Muscle of leg (tissue), 16 donors: ENCODE measurements around the gene BRPF3. TPM values are rescaled to one million over a fixed set of nuclear protein-coding genes. Genes with fewer than 3 reads are reported as not detected.

Experiments
- DNase-seq: peaks from one replicate; pipeline ENCODE4 v3.0.0; 2013
- H3K27ac ChIP-seq: one replicate; pipeline ENCODE4 v1.5.1; 2013; ENCODE audit warnings: mild to moderate bottlenecking, low read length, control low read depth
- H3K27me3 ChIP-seq: one replicate; pipeline ENCODE4 v1.6.1; 2013; ENCODE audit warnings: low read length; ENCODE audit not compliant: control insufficient read depth, insufficient read depth
- H3K36me3 ChIP-seq: one replicate; pipeline ENCODE4 v1.6.1; 2013; ENCODE audit warnings: low read length; ENCODE audit not compliant: control insufficient read depth, insufficient read depth
- H3K4me1 ChIP-seq: one replicate; pipeline ENCODE4 v1.6.1; 2013; ENCODE audit warnings: low read length; ENCODE audit not compliant: control insufficient read depth, insufficient read depth
- H3K4me3 ChIP-seq: one replicate; pipeline ENCODE4 v1.5.1; 2013; ENCODE audit warnings: low read length, control low read depth
- H3K9me3 ChIP-seq: replicated peaks from 2 replicates; pipeline ENCODE4 v1.6.1; 2013; ENCODE audit warnings: low read depth, low read length; ENCODE audit not compliant: control insufficient read depth
- WGBS: methylation state at CpG from one replicate; pipeline ENCODE4 v1.1.5; 2013; ENCODE audit warnings: missing lambda C conversion rate; ENCODE audit not compliant: insufficient coverage; 5-methylcytosine and 5-hydroxymethylcytosine counted together
- long read RNA-seq, 11 donors: transcript quantifications; one replicate each; lab custom pipeline, GENCODE V29; 2026
- polyA plus RNA-seq, 8 donors: library from polyadenylated mRNA; unstranded; fragments of 120-200 nt; gene quantifications; one replicate each; pipeline versions ENCODE4 v1.2.1 to v1.2.3, GENCODE V29; 2013; ENCODE audit warnings: inconsistent platforms in 1 of 8, low replicate concordance in 1 of 8; ENCODE audit not compliant: insufficient read length in 8 of 8, insufficient read depth in 1 of 8
- total RNA-seq: library from RNA; stranded (reverse); fragments of 120-200 nt; gene quantifications from one replicate; pipeline ENCODE4 v1.2.4, GENCODE V29; 2013

BRPF3 gene
- total RNA-seq (10.1 TPM), polyA plus RNA-seq (10 to 100 TPM; 19.7 to 32.3 (median 25.2) TPM)
- long read RNA-seq, donor 1 = 0 reads
- long read RNA-seq, donor 2 = 0 reads
- long read RNA-seq, donor 3, full-length matches to known transcripts = 3 of 3 reads
- long read RNA-seq, donor 3, partial matches to known transcripts = 0 of 3 reads
- long read RNA-seq, donor 3, other reads (novel, unspliced or antisense) = 0 of 3 reads
- long read RNA-seq, donor 4 = 0 reads
- long read RNA-seq, donor 5, full-length matches to known transcripts = 1 of 22 reads
- long read RNA-seq, donor 5, partial matches to known transcripts = 21 of 22 reads
- long read RNA-seq, donor 5, other reads (novel, unspliced or antisense) = 0 of 22 reads
- long read RNA-seq, donor 6, full-length matches to known transcripts = 1 of 1 reads
- long read RNA-seq, donor 6, partial matches to known transcripts = 0 of 1 reads
- long read RNA-seq, donor 6, other reads (novel, unspliced or antisense) = 0 of 1 reads
- long read RNA-seq, donor 7, full-length matches to known transcripts = 2 of 2 reads
- long read RNA-seq, donor 7, partial matches to known transcripts = 0 of 2 reads
- long read RNA-seq, donor 7, other reads (novel, unspliced or antisense) = 0 of 2 reads
- long read RNA-seq, donor 8, partial matches to known transcripts = 5 of 6 reads
- long read RNA-seq, donor 8, other reads (novel, unspliced or antisense) = 0 of 6 reads
- long read RNA-seq, donor 9, partial matches to known transcripts = 5 of 5 reads
- long read RNA-seq, donor 9, other reads (novel, unspliced or antisense) = 0 of 5 reads
- long read RNA-seq, donor 10, partial matches to known transcripts = 7 of 8 reads
- long read RNA-seq, donor 10, other reads (novel, unspliced or antisense) = 0 of 8 reads
- long read RNA-seq, donor 11, partial matches to known transcripts = 14 of 14 reads
- long read RNA-seq, donor 11, other reads (novel, unspliced or antisense) = 0 of 14 reads

DNA sequence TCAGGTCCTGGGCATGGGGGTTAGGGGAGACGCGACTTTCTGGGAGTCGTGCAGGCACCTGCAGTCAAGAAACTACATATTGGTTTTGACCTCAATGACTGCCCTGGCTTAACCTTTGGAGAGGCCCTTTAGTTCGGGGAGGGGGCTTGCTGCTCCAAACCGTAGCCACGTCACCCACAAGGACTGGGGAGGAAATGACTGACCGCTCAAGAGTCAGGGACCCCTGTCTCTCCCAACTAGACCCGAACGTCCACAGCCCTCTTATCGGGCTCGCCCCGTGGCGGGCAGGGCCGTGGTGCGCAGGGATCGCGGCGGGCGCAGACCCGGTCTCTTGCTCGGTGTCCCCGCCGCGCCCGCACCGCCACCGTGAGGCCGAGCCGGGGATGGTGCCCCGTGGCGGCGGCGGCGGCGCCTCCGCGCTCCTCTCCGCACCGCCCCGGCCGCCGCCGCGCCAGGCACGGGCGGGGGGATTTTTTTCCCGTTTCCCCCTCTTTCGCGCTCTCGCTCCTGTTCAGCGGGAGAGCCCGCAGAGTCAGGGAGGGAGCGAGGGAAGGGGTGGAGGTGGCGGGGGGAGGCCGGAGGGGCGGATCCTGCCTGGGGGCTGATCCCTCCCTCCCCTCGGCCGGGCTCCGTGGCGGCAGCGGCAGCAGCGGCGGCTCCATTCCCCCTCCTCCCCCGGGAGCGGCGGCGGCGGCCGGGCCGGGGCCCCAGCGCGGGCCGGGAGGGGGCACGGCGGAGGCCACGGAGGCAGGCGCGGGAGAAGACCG is at the start of gene BRPF3:
Gene BRPF3, plus strand, starts transcription at position 632 of the 767 bp plus-strand sequence. CDS start 3,579 bp downstream, outside the sequence.
- Histone ChIP-seq H3K9me3 (no peaks in the 10 kb centered on the region), H3K4me3 (peak within 1 kb of the TSS; percentile 67), H3K27me3 (no peaks in the 10 kb centered on the region), H3K27ac (peak within 1 kb of the TSS; percentile 95), H3K4me1 (peaks cover 9% of the 10 kb centered on the region), H3K36me3 (peaks cover 21% of the 10 kb centered on the region)
- DNase-seq = peak; percentile 93
- under 1% methylated on average over 55 of the region's 79 CpGs for WGBS

DNA sequence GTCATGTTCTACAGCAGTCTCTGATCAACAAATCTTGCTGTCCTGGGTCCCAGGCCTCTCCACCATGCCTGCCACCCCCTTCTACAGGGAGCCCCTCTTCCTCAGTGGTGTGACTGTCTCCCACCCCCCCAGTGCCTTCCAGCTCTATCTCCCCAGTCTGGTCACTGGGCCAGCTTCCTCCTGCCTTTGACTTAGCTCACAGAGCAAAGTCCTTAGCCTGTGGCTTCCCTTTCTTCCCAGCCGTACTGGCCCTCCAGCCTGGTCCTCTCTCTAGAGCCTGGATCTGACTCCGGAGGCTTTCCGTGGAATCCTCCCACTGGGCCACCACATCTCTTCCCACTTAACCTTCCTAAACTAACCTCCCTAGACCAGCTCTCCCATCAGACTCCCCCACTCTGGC is 49.2 kb upstream of the BRPF3 start:
- Histone ChIP-seq H3K4me3 (no peak overlapping the region), H3K4me1 (peaks cover 4% of the 10 kb centered on the region), H3K9me3 (no peaks in the 10 kb centered on the region), H3K36me3 (no peaks in the 10 kb centered on the region), H3K27me3 (no peaks in the 10 kb centered on the region), H3K27ac (no peak overlapping the region)
- 85% methylated on average over 3 of the region's 3 CpGs for WGBS
- DNase-seq = no peak

DNA sequence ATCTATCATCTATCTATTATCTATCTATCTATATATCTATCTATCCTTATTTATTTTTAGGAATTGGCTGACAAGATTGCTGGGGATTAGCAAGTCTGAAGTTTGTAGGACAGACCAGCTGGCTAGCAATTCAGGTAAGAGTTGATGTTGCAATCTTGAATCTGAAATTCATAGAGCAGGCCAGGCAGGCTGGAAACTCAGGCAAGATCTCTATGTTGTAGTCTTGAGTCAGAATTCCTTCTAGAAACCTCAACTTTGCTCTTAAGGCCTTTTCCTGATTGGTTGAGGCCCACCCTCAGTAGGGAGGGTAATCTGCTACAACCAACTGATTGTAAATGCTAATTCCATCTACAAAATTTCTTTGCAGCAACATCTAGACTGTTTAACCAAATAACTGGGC is 47.1 kb upstream of the BRPF3 start:
- Histone ChIP-seq H3K4me3 (no peak overlapping the region), H3K9me3 (peaks cover 2% of the 10 kb centered on the region), H3K27ac (no peak overlapping the region), H3K36me3 (no peaks in the 10 kb centered on the region), H3K4me1 (peaks cover 4% of the 10 kb centered on the region), H3K27me3 (no peaks in the 10 kb centered on the region)
- DNase-seq = no peak

DNA sequence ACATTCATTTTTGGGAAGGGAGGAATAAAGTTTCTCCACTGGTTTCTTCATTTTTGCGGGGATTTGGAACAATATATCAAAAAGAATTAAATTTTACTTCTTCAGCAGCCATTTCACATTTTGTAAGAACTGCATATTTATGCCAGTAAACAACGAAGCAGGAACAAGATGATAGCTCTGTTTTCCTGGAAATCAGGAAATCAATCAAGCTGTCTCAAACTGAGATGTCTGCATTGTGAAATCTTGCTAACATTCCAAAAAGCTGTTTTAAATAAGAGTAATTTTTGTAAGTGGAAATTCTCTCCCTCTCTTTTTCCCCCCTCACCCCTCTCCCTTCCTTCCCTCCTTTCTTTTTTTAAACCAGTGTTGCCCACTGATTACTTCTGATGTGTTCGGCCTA is 46.3 kb upstream of the BRPF3 start:
- Histone ChIP-seq H3K9me3 (peaks cover 2% of the 10 kb centered on the region), H3K4me1 (peaks cover 4% of the 10 kb centered on the region), H3K4me3 (no peak overlapping the region), H3K27me3 (no peaks in the 10 kb centered on the region), H3K27ac (no peak overlapping the region), H3K36me3 (no peaks in the 10 kb centered on the region)
- peak; percentile 33 for DNase-seq
- no CpG with 5 or more reads among the region's 3 CpGs for whole genome bisulfite sequencing

DNA sequence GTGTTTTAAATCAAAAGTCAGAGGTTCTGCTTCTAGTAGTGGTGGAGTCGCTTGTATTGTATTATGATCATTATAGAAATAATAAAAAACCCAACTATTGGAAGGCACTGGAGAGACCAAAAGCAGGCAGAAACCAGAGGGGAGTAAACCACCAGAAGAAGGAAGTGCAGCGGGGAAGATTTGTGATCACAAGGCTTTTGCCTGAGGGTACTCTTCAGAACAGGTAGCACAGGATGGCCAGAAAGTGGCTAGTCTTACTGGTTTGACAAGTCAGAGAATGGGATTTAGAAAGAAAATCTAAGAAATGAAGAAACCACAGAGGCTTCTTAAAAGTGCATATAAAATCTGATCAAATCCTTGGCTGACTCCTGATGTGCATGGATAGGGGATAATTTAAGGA is 42.3 kb upstream of the BRPF3 start:
- H3K4me3 ChIP-seq = no peak overlapping the region
- no peaks in the 10 kb centered on the region for H3K36me3 ChIP-seq
- DNase-seq = no peak
- H3K9me3 ChIP-seq = peaks cover 2% of the 10 kb centered on the region
- no peaks in the 10 kb centered on the region for H3K4me1 ChIP-seq
- no peak overlapping the region for H3K27ac ChIP-seq
- WGBS = 100% methylated on average over 1 of the region's 2 CpGs
- H3K27me3 ChIP-seq = no peaks in the 10 kb centered on the region

DNA sequence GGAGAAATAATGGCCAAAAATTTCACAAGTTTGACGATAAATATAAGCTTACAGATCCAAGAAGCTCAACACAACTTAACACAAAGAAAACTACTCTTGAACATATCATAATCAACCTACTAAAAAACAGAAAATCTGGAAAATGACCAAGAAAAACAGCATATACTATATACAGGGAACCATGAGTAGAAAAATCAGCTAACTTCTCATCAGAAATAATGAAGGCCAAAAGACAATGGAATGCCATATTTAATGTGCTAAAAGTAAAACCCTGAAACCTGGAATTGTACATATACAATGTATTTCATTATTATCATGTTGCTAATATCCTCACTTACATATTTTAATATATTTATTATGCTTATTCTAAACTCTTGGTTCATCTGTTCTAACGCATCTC is 40.9 kb upstream of the BRPF3 start:
- H3K27me3 ChIP-seq = no peaks in the 10 kb centered on the region
- H3K36me3 ChIP-seq = no peaks in the 10 kb centered on the region
- no peak overlapping the region for H3K4me3 ChIP-seq
- WGBS = no CpG with 5 or more reads among the region's 2 CpGs
- H3K27ac ChIP-seq = no peak overlapping the region
- no peak for DNase-seq
- peaks cover 2% of the 10 kb centered on the region for H3K9me3 ChIP-seq
- H3K4me1 ChIP-seq = no peaks in the 10 kb centered on the region

DNA sequence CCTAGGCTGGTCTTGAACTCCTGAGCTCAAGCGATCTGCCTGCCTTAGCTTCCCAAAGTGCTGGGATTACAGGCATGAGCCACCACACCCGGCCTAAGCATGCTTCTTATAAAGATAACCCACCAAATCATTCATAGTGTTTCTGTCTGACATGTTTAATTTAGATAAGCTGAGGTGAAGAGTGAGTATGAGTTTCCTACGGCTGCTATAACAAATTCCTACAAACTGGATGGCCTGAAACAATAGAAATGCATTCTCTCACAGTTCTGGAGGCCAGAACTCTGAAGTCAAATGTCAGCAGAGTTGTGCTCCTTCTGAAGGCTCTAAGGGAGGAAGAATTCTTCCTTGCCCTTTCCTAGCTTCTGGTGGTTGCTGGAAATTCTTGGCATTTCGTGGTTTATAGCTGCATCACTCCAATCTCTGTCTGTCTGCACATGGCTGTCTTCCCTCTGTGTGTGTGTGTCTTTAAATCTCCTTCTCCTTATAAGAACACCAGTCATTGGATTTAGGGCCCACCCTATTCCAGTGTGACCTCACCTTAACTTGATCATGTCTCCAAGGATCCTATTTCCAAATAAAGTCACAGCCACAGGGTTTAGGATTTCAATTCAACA is 36.3 kb upstream of the BRPF3 start:
- Histone ChIP-seq H3K27ac (no peak overlapping the region), H3K27me3 (no peaks in the 10 kb centered on the region), H3K4me1 (no peaks in the 10 kb centered on the region), H3K4me3 (no peak overlapping the region), H3K9me3 (no peaks in the 10 kb centered on the region), H3K36me3 (no peaks in the 10 kb centered on the region)
- DNase-seq = no peak
- WGBS = no CpG with 5 or more reads among the region's 4 CpGs

DNA sequence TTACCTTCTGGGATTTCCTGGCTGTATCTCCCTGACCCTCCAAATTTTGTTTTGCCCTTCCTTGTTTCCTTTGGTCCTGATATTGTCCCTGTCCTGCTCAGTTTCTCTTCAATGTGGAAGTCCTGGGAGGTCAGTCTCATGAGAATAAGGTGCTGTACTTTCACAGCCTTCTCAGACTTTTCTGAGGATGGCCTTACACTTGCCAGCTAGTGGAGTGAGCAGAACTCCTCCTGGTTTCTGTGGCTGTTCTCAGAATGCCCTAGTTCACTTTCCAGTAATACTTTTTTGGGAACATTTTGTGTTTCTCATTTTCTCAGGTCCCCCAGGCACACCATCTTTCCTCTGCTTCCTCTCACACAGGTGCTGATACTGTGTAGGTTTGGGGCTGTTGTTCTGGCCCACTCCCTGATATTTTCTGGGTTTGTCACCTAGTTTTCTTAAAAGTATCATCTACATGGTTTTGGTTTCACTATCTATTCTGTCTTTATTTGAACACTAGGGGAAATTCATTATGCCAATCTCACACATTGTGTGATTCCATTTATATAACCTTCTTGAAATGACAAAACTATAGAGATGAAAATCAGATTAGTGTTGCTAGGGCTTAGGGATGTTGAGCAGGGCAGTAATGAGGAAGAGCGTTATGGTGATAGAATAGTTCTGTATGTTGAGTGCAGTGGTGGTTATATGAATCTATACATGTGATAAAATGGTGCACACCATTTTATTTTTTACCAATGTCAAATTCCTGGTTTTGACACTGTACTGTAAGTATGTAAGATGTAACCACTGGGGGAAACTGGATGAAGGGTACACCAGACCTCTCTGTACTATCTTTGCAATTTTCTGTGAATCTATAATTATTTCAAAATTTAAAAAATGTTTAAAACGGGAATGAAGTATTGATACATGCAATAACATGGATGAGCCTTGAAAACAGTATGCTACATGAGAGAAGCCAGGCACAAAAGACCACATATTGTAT is 27.2 kb upstream of the BRPF3 start:
- no peak overlapping the region for H3K4me3 ChIP-seq
- DNase-seq = no peak
- H3K4me1 ChIP-seq = no peaks in the 10 kb centered on the region
- no peak overlapping the region for H3K27ac ChIP-seq
- no CpG with 5 or more reads among the region's 2 CpGs for WGBS
- H3K9me3 ChIP-seq = no peaks in the 10 kb centered on the region
- H3K27me3 ChIP-seq = no peaks in the 10 kb centered on the region
- H3K36me3 ChIP-seq = no peaks in the 10 kb centered on the region

DNA sequence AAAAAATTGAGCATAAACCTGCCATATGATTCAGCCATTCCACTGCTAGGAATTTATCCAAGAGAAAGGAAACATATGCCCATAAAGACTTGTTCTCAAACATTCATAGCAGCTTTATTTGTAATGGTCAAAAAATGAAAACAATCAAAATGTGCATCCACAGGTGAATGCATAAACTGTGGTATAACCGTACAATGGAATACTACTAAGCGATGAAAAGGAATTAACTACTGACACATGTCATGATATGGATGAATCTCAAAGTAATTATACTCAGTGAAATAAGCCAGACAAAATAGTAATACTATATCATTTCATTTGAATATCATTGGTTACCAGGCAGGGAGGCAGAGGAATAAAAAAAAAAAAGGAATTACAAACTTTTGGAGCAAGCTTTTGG is 25.8 kb upstream of the BRPF3 start:
- no peaks in the 10 kb centered on the region for H3K27me3 ChIP-seq
- no peaks in the 10 kb centered on the region for H3K9me3 ChIP-seq
- no peak overlapping the region for H3K27ac ChIP-seq
- DNase-seq = no peak
- no peaks in the 10 kb centered on the region for H3K36me3 ChIP-seq
- H3K4me3 ChIP-seq = no peak overlapping the region
- H3K4me1 ChIP-seq = no peaks in the 10 kb centered on the region
- no CpG with 5 or more reads among the region's 2 CpGs for WGBS
